ENCODE data around the gene MARCHF7. TPM values are rescaled to one million over a fixed set of nuclear protein-coding genes. Genes with fewer than 3 reads are reported as not detected.
A peak's percentile ranks its signal among the peaks of the same experiment; 100 is the strongest.

The MARCHF7 gene
- total RNA-seq, 1 donor from 2014 or later = 78.7 TPM

- no peak for DNase-seq (ENCODE audit: low spot score)
- TF ChIP-seq, protein P1, sequence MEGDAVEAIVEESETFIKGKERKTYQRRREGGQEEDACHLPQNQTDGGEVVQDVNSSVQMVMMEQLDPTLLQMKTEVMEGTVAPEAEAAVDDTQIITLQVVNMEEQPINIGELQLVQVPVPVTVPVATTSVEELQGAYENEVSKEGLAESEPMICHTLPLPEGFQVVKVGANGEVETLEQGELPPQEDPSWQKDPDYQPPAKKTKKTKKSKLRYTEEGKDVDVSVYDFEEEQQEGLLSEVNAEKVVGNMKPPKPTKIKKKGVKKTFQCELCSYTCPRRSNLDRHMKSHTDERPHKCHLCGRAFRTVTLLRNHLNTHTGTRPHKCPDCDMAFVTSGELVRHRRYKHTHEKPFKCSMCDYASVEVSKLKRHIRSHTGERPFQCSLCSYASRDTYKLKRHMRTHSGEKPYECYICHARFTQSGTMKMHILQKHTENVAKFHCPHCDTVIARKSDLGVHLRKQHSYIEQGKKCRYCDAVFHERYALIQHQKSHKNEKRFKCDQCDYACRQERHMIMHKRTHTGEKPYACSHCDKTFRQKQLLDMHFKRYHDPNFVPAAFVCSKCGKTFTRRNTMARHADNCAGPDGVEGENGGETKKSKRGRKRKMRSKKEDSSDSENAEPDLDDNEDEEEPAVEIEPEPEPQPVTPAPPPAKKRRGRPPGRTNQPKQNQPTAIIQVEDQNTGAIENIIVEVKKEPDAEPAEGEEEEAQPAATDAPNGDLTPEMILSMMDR (IDR thresholded peaks at IDR 0.05) = no peak
- peaks cover 7% of the 10 kb centered on the region for H3K4me1 Mint-ChIP-seq (ENCODE audit: low read depth)
- H3K9me3 Mint-ChIP-seq (ENCODE audit: low read depth) = no peaks in the 10 kb centered on the region
- no peak overlapping the region for H3K27ac Mint-ChIP-seq (ENCODE audit: unreplicated experiment)
- no peak overlapping the region for H3K4me3 Mint-ChIP-seq (ENCODE audit: unreplicated experiment)
- H3K36me3 Mint-ChIP-seq (ENCODE audit: low read depth) = peaks cover 1% of the 10 kb centered on the region
- no peaks in the 10 kb centered on the region for H3K27me3 Mint-ChIP-seq (ENCODE audit: low read depth)
These were observed 5.8 kb upstream of the MARCHF7 start for GRCh38 chr2:159706385-159706980.

DNA sequence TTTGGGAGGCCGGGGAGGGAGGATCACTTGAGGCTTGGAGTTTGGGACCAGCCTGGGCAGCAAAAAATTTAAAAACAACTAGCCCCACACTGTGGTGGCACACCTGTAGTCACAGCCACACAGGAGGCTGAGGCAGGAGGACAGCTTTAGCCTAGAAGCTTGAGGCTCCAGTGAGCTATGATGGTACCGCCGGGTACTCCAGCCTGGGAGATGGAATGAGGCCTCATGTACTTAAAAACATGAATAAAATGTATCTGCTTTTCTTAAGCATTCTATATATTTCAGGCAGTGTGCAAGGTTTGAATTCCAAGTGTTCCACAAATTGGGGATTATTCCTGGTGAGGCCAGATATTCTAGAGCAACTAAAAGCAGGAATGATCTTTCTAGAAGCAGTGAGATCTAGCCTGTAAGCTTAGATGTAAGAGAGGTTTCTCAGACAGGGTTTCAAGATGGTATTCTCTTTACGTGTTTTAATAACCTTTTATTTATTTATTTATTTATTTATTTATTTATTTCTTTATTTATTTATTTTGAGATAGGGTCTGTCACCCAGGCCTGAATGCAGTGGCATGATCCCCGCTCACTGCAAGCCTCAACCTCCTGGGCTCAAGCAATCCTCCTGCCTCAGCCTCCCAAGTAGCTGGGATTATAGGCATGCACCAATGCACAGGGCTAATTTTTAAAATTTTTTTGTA is 4.1 kb upstream of the MARCHF7 start:
- peaks cover 10% of the 10 kb centered on the region for H3K4me1 Mint-ChIP-seq (ENCODE audit: low read depth)
- no peak overlapping the region for H3K4me3 Mint-ChIP-seq (ENCODE audit: unreplicated experiment)
- H3K36me3 Mint-ChIP-seq (ENCODE audit: low read depth) = peaks cover 3% of the 10 kb centered on the region
- no peak overlapping the region for H3K27ac Mint-ChIP-seq (ENCODE audit: unreplicated experiment)
- no peak for DNase-seq (ENCODE audit: low spot score)
- TF ChIP-seq, protein P1 (IDR thresholded peaks at IDR 0.05) = no peak
- H3K9me3 Mint-ChIP-seq (ENCODE audit: low read depth) = no peaks in the 10 kb centered on the region
- no peaks in the 10 kb centered on the region for H3K27me3 Mint-ChIP-seq (ENCODE audit: low read depth)

DNA sequence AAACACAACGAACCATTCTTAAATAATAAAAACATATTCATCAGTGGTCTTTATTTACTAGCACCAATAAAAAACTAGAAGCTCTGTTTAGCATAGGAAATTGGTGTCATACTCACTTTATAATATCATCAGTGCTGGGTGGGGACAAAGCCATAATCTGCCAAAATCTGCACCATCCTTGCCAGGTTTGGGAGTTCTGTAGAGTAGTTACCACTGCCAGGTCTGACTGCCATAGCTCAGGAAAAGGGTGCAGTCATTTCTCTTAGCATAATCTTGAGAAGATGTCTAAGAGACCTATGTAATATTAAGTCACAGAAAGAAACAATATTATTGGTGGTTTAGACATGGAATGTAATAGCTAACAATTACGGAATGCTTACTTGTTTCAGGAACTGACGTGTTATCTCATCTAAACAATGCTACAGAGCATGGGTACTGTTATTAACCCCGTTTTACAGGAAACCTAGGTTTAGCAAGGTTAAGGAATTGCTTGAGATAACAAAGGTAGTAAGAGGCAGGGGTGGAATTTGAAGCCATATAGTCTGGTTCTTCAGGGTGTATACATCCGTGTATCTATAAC is 1.6 kb upstream of the MARCHF7 start:
- H3K4me1 Mint-ChIP-seq (ENCODE audit: low read depth) = peaks cover 32% of the 10 kb centered on the region
- no peaks in the 10 kb centered on the region for H3K9me3 Mint-ChIP-seq (ENCODE audit: low read depth)
- H3K27ac Mint-ChIP-seq (ENCODE audit: unreplicated experiment) = no peak overlapping the region
- TF ChIP-seq, protein P1 (IDR thresholded peaks at IDR 0.05) = no peak
- H3K27me3 Mint-ChIP-seq (ENCODE audit: low read depth) = no peaks in the 10 kb centered on the region
- no peak for DNase-seq (ENCODE audit: low spot score)
- peak overlapping the region; percentile 10 for H3K4me3 Mint-ChIP-seq (ENCODE audit: unreplicated experiment)
- H3K36me3 Mint-ChIP-seq (ENCODE audit: low read depth) = peaks cover 3% of the 10 kb centered on the region

DNA sequence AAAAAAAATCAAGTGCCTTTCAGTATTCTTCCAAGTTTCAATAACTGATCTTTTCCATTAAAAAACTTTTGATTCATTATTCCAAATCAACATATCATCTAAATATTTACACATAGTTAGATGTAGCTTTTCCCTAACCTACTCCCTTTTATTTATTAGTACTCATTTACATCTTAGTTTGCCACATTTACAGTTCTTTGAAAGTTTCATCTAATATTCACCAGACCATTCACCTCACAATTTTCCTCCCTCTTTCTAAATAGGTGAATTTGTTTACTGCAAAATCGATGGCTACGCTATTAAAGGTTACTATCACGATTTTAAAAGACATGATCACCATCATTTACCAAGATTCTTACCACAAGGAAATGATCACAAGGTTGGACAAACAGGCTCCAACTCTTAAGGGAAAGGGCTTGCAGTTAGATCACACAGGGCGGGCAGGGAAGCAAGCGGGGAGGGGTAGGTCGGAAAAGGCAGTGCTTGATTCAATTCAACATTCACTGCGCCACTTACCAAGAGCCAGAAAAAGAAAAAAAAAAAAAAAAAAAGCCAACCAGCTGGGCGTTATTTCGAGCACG is 654 bp upstream of the MARCHF7 start:
- Mint-ChIP-seq H3K4me1 (ENCODE audit: low read depth) (peaks cover 42% of the 10 kb centered on the region), H3K27me3 (ENCODE audit: low read depth) (no peaks in the 10 kb centered on the region), H3K9me3 (ENCODE audit: low read depth) (no peaks in the 10 kb centered on the region), H3K27ac (ENCODE audit: unreplicated experiment) (peak overlapping the region; percentile 88), H3K4me3 (ENCODE audit: unreplicated experiment) (peak overlapping the region; percentile 99), H3K36me3 (ENCODE audit: low read depth) (peaks cover 6% of the 10 kb centered on the region)
- TF ChIP-seq, protein P1 (IDR thresholded peaks at IDR 0.05) = no peak
- DNase-seq (ENCODE audit: low spot score) = no peak

DNA sequence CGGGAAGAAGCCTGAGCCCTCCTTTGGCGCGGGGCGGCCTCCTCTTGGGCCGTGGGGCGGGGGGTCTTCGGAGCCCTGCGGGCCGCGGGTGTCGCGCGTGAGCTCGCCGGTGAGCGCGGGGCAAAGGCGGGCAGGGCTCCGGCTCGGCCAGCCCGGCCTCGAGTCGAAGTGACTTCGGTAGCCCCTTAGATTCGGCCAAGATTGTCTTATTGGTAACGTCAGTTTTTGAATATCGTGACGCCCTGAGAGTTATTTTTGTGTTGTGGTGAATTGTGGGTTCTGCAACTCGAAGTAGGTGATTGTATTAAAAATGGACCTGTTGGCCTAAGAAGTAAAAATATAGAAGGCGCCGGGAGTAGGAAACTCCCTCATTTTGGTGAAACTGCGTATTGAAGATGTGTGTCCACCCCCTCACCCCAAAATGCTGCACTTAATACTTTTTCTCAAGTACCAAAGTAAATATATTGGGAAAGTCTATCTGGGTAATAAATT is 669 bp downstream of the MARCHF7 start:
- DNase-seq (ENCODE audit: low spot score) = no peak
- TF ChIP-seq, protein P1 (IDR thresholded peaks at IDR 0.05) = no peak
- Mint-ChIP-seq H3K36me3 (ENCODE audit: low read depth) (peaks cover 11% of the 10 kb centered on the region), H3K4me1 (ENCODE audit: low read depth) (peaks cover 54% of the 10 kb centered on the region), H3K27me3 (ENCODE audit: low read depth) (no peaks in the 10 kb centered on the region), H3K4me3 (ENCODE audit: unreplicated experiment) (peak overlapping the region; percentile 99), H3K9me3 (ENCODE audit: low read depth) (no peaks in the 10 kb centered on the region), H3K27ac (ENCODE audit: unreplicated experiment) (peak overlapping the region; percentile 100)

All from chondrocyte (in vitro differentiated cells).